ENCODE measurements around the gene LSS. TPM values are rescaled to one million over a fixed set of nuclear protein-coding genes. Genes with fewer than 3 reads are reported as not detected.
A peak's percentile ranks its signal among the peaks of the same experiment; 100 is the strongest.

LSS gene
- total RNA-seq, 1 experiment from 2014 or later: 101 TPM

- no peak for TF ChIP-seq ZNF281 (CRISPR knock-in tag; IDR thresholded peaks at IDR 0.05)
- TF ChIP-seq SP1 (CRISPR knock-in tag; conservative IDR thresholded peaks at IDR 0.05): no peak
- no peak for TF ChIP-seq MAX (CRISPR knock-in tag; IDR thresholded peaks at IDR 0.05)
- no peak for TF ChIP-seq JAZF1 (CRISPR knock-in tag; IDR thresholded peaks at IDR 0.05)
- no peak for TF ChIP-seq PRDM15 (CRISPR knock-in tag; IDR thresholded peaks at IDR 0.05)
Measured at GRCh38 chr21:46154955-46155513, 73.5 kb downstream of the LSS start (continued).

GRCh38 chr21:46154155-46154954 is 74.2 kb downstream of the LSS start:
- Mint-ChIP-seq H3K36me3 (no peaks in the 10 kb centered on the region), H3K27me3 (ENCODE audit: low read depth) (no peaks in the 10 kb centered on the region), H3K9me3 (no peaks in the 10 kb centered on the region), H3K4me3 (no peak overlapping the region), H3K4me1 (peaks cover 9% of the 10 kb centered on the region), H3K27ac (peak overlapping the region; percentile 45; the same call in 1 of the 2 replicates)
- ChIA-PET POLR2A (interaction anchor here (0.6 kb wide), 1 partner anchor 221 kb away, joined by 3 read pairs; no protein-coding TSS in a partner anchor), CTCF (interaction anchor here (0.8 to 2.6 kb wide), 4 partner anchors 12 to 131 kb away, joined by 3 to 57 read pairs (median 3); partner anchors contain the start of genes LSS and MCM3AP)
- DNase-seq (ENCODE audit: low spot score): no peak
- no peak for ATAC-seq
- TF ChIP-seq NFE2L1 (CRISPR knock-in tag; IDR thresholded peaks at IDR 0.05): no peak
- TF ChIP-seq ELF4 (CRISPR knock-in tag; IDR thresholded peaks at IDR 0.05; ENCODE audit: low read depth): no peak
- no peak for TF ChIP-seq ZNF219 (CRISPR knock-in tag; IDR thresholded peaks at IDR 0.05; ENCODE audit: borderline replicate concordance)
- no peak for TF ChIP-seq KAT7 (CRISPR knock-in tag; IDR thresholded peaks at IDR 0.05; ENCODE audit: borderline replicate concordance)
- TF ChIP-seq SOX15 (CRISPR knock-in tag; IDR thresholded peaks at IDR 0.05): no peak
- no peak for TF ChIP-seq FOXP4 (CRISPR knock-in tag; IDR thresholded peaks at IDR 0.05)

Measured in WTC11 (cell line).